Endodermal cell (in vitro differentiated cells): Measurements from ENCODE around the gene NAV2. TPM values are rescaled to one million over a fixed set of nuclear protein-coding genes. Genes with fewer than 3 reads are reported as not detected.

Experiments used
- DNase-seq: peaks from one replicate; pipeline ENCODE4 v3.0.0-alpha.2; 2017
- H3K27ac ChIP-seq: 2 replicates; pipeline ENCODE4 v1.5.1; 2013; ENCODE audit warnings: mild to moderate bottlenecking, low read depth, low read length, moderate library complexity
- H3K27me3 ChIP-seq: 2 replicates; pipeline ENCODE4 v1.6.1; 2013; ENCODE audit warnings: mild to moderate bottlenecking, low read length, moderate library complexity; ENCODE audit not compliant: insufficient read depth, control insufficient read depth, poor library complexity, severe bottlenecking
- H3K36me3 ChIP-seq: 2 replicates; pipeline ENCODE4 v1.7.0; 2013; ENCODE audit warnings: mild to moderate bottlenecking, low read length, moderate library complexity; ENCODE audit not compliant: control insufficient read depth, insufficient read depth
- H3K4me1 ChIP-seq: one replicate; pipeline ENCODE4 v1.7.0; 2013; ENCODE audit warnings: low read length; ENCODE audit not compliant: control insufficient read depth, insufficient read depth
- H3K4me3 ChIP-seq: 2 replicates; pipeline ENCODE4 v1.5.1; 2013; ENCODE audit warnings: mild to moderate bottlenecking, low read length, moderate library complexity
- H3K9ac ChIP-seq: 2 replicates; pipeline ENCODE4 v1.6.1; 2013; ENCODE audit warnings: mild to moderate bottlenecking, low read length, moderate library complexity; ENCODE audit not compliant: poor library complexity, severe bottlenecking; ENCODE audit errors: extremely low read depth
- H3K9me3 ChIP-seq: 2 replicates; pipeline ENCODE4 v1.6.1; 2013; ENCODE audit warnings: mild to moderate bottlenecking, low read length, moderate library complexity; ENCODE audit not compliant: control insufficient read depth
- H3K27ac Mint-ChIP-seq: 2 replicates; pipeline ENCODE4 v1.8.0; 2020; ENCODE audit warnings: mixed read lengths
- H3K27me3 Mint-ChIP-seq: 2 replicates; pipeline ENCODE4 v1.8.0; 2021; ENCODE audit warnings: mild to moderate bottlenecking, mixed read lengths; ENCODE audit not compliant: insufficient read depth
- H3K36me3 Mint-ChIP-seq: 2 replicates; pipeline ENCODE4 v1.8.0; 2020; ENCODE audit warnings: low read depth, mixed read lengths
- H3K4me1 Mint-ChIP-seq: 2 replicates; pipeline ENCODE4 v1.8.0; 2020; ENCODE audit warnings: mixed read lengths
- H3K4me3 Mint-ChIP-seq: 2 replicates; pipeline ENCODE4 v1.8.0; 2020; ENCODE audit warnings: mild to moderate bottlenecking, moderate library complexity, mixed read lengths
- H3K9me3 Mint-ChIP-seq: 2 replicates; pipeline ENCODE4 v1.8.0; 2020; ENCODE audit warnings: mild to moderate bottlenecking, mixed read lengths
- WGBS, 2 experiments: methylation state at CpG; one replicate each; pipeline versions ENCODE4 v1.1.5 to v1.1.7; 2013; ENCODE audit warnings: missing lambda C conversion rate in 2 of 2, mixed read lengths in 1 of 2; ENCODE audit not compliant: insufficient coverage in 1 of 2, insufficient read length in 1 of 2; 5-methylcytosine and 5-hydroxymethylcytosine counted together
- total RNA-seq, 2 donors: library from RNA; stranded (reverse); fragmentation: NEBNext Ultra II Directional in 1 of 2; extraction: Animal tissue kit (Norgen Biotek cat#: 25700) in 1 of 2; gene quantifications; 2 replicates in 1 of 2; 3 replicates in 1 of 2; pipeline ENCODE4 v1.2.1, GENCODE V29; 2021
- TF ChIP-seq, protein P1 (sequence below): fragments of 200-600 bp; sonication (generic); conservative IDR thresholded peaks from 2 replicates; pipeline ENCODE4 v1.5.0; 2021; ENCODE audit warnings: antibody characterized with exemption, mild to moderate bottlenecking

The NAV2 gene
- total RNA-seq, 2 donors from 2014 or later: 37.1 to 42.4 TPM

DNA sequence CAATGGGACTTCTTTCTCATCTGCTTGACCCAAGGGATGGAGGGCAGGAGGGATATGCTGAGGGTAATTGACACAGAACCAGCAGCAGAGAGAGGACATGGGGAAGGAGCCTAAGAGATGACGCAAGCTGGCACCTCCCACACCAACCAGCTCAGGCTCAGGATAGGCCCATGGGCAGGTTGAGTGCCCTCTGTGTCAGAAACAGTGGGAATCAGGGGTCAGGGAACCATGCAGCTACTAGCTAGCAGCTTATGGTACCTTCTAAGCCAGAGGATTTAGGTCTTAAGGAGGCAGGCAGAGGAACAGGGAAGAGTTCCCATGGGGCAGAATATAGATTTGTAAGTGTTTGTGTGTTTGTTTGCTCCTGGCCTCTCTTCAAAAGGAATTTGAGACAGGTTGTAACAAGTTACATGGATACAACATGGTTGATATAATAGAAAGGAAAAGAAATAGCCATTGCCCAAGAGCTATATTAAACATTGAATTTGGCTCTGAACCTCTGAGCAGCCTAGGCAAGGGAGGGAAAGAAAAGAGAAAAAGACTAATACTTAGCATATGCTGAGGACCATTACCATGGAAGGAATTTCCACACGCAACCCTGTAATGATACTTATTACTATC, 39.9 kb upstream of the NAV2 start:
- Mint-ChIP-seq H3K36me3 (no peaks in the 10 kb centered on the region), H3K4me1 (peaks cover 47% of the 10 kb centered on the region), H3K27ac (no peak overlapping the region), H3K9me3 (no peaks in the 10 kb centered on the region), H3K27me3 (peaks cover 2% of the 10 kb centered on the region), H3K4me3 (no peak overlapping the region)
- Histone ChIP-seq H3K9ac (no peak overlapping the region), H3K4me3 (no peak overlapping the region), H3K27ac (no peak overlapping the region), H3K4me1 (peaks cover 23% of the 10 kb centered on the region), H3K36me3 (no peaks in the 10 kb centered on the region), H3K9me3 (no peaks in the 10 kb centered on the region), H3K27me3 (no peaks in the 10 kb centered on the region)
- no peak for DNase-seq
- TF ChIP-seq, protein P1, sequence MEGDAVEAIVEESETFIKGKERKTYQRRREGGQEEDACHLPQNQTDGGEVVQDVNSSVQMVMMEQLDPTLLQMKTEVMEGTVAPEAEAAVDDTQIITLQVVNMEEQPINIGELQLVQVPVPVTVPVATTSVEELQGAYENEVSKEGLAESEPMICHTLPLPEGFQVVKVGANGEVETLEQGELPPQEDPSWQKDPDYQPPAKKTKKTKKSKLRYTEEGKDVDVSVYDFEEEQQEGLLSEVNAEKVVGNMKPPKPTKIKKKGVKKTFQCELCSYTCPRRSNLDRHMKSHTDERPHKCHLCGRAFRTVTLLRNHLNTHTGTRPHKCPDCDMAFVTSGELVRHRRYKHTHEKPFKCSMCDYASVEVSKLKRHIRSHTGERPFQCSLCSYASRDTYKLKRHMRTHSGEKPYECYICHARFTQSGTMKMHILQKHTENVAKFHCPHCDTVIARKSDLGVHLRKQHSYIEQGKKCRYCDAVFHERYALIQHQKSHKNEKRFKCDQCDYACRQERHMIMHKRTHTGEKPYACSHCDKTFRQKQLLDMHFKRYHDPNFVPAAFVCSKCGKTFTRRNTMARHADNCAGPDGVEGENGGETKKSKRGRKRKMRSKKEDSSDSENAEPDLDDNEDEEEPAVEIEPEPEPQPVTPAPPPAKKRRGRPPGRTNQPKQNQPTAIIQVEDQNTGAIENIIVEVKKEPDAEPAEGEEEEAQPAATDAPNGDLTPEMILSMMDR: no peak
- WGBS, 2 experiments: 93 to 100% methylated on average over 1 of the region's 2 CpGs

DNA sequence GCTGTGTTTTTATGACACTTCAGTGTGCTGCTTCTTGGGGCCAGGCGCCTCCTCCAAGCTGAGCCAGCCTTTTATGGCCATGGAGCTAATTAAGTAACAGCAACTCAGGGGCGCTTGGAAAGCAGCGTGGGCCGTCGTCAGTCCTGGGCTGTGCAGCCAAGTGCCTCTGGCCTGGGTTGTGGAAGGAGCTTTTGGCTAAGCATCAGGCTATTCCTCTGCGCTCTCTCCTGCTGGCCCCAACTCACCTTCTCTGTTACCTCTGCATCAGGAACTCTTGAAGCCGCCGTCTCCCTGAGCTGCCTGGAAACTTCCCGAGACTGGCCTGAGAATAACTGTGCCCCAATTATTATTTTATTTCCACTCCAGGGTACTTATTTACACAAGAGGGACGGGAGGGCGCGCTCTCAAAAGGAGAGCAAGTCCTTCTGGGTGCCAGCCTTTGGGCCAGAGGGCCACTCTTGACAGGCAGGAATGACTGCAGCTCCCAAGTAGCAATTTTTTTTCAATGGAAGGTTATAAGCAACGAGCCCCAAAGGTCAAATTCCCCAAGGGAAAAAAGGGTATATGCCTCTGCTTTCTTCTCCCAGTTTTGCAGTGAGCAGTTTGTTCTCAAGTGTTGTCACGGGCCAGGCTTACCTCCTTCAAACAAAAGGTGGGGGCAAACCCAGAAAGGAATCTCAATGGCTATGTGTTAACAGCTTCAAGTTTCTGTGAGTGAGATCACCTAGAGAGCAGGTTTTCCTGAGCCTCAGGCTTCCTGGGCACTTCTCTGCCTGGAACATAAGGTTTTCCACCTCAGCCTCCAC, 38.5 kb upstream of the NAV2 start:
- Histone ChIP-seq H3K9me3 (no peaks in the 10 kb centered on the region), H3K27me3 (no peaks in the 10 kb centered on the region), H3K27ac (no peak overlapping the region), H3K4me3 (no peak overlapping the region), H3K4me1 (peaks cover 23% of the 10 kb centered on the region), H3K36me3 (no peaks in the 10 kb centered on the region), H3K9ac (no peak overlapping the region)
- H3K9me3 Mint-ChIP-seq: no peaks in the 10 kb centered on the region
- peak overlapping the region; percentile 72 for H3K27ac Mint-ChIP-seq
- peak; percentile 75 for DNase-seq
- WGBS, 2 experiments: 60 to 66% methylated on average over 8 to 14 of the region's 14 CpGs
- peaks cover 2% of the 10 kb centered on the region for H3K27me3 Mint-ChIP-seq
- peaks cover 47% of the 10 kb centered on the region for H3K4me1 Mint-ChIP-seq
- H3K4me3 Mint-ChIP-seq: no peak overlapping the region
- no peaks in the 10 kb centered on the region for H3K36me3 Mint-ChIP-seq
- TF ChIP-seq, protein P1: no peak

DNA sequence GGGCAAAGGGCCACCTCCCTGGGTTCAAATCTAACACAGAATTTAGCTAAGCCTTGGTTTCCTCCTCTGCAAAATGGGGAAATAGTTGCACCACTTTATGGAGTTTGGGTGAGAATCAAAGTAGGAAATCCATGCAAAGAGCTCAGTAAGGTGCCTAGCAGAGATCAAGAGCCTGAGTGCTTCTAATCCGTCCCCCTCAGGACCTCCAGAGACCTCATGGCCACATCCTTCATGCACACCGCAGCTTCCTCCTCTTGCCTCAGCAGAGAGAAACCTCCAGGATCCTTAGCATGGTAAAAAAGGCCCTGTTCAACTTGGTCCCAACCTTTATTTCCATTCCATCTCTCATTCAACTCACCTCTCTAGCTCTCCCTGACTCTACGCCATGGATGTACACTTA, 37.8 kb upstream of the NAV2 start:
- Mint-ChIP-seq H3K36me3 (no peaks in the 10 kb centered on the region), H3K27me3 (peaks cover under 1% of the 10 kb centered on the region), H3K4me3 (no peak overlapping the region), H3K4me1 (peaks cover 45% of the 10 kb centered on the region), H3K9me3 (no peaks in the 10 kb centered on the region), H3K27ac (peak overlapping the region; percentile 72)
- no peaks in the 10 kb centered on the region for H3K36me3 ChIP-seq
- H3K9me3 ChIP-seq: no peaks in the 10 kb centered on the region
- TF ChIP-seq, protein P1: no peak
- WGBS, 2 experiments: 90 to 100% methylated on average over 1 to 3 of the region's 3 CpGs
- H3K27ac ChIP-seq: no peak overlapping the region
- H3K9ac ChIP-seq: no peak overlapping the region
- no peaks in the 10 kb centered on the region for H3K27me3 ChIP-seq
- peaks cover 21% of the 10 kb centered on the region for H3K4me1 ChIP-seq
- no peak for DNase-seq
- no peak overlapping the region for H3K4me3 ChIP-seq
